ENCODE data around the gene PCNT.

- TF ChIP-seq, protein P1, sequence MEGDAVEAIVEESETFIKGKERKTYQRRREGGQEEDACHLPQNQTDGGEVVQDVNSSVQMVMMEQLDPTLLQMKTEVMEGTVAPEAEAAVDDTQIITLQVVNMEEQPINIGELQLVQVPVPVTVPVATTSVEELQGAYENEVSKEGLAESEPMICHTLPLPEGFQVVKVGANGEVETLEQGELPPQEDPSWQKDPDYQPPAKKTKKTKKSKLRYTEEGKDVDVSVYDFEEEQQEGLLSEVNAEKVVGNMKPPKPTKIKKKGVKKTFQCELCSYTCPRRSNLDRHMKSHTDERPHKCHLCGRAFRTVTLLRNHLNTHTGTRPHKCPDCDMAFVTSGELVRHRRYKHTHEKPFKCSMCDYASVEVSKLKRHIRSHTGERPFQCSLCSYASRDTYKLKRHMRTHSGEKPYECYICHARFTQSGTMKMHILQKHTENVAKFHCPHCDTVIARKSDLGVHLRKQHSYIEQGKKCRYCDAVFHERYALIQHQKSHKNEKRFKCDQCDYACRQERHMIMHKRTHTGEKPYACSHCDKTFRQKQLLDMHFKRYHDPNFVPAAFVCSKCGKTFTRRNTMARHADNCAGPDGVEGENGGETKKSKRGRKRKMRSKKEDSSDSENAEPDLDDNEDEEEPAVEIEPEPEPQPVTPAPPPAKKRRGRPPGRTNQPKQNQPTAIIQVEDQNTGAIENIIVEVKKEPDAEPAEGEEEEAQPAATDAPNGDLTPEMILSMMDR (IDR thresholded peaks at IDR 0.05), result no peak
- TF ChIP-seq ETV6 (CRISPR knock-in tag; IDR thresholded peaks at IDR 0.05) (no peak), USF2 (CRISPR knock-in tag; IDR thresholded peaks at IDR 0.05) (no peak), CREM (CRISPR knock-in tag; IDR thresholded peaks at IDR 0.05) (no peak), NFYB (CRISPR knock-in tag; conservative IDR thresholded peaks at IDR 0.05; ENCODE audit: low read depth) (no peak), AFF4 (CRISPR knock-in tag; IDR thresholded peaks at IDR 0.05; ENCODE audit: borderline replicate concordance) (no peak), SP1 (CRISPR knock-in tag; conservative IDR thresholded peaks at IDR 0.05) (no peak), JAZF1 (CRISPR knock-in tag; IDR thresholded peaks at IDR 0.05) (no peak), ESRRA (CRISPR knock-in tag; IDR thresholded peaks at IDR 0.05; ENCODE audit: borderline replicate concordance) (no peak), ZNF281 (CRISPR knock-in tag; IDR thresholded peaks at IDR 0.05) (no peak)
- TF ChIP-seq, protein P2, sequence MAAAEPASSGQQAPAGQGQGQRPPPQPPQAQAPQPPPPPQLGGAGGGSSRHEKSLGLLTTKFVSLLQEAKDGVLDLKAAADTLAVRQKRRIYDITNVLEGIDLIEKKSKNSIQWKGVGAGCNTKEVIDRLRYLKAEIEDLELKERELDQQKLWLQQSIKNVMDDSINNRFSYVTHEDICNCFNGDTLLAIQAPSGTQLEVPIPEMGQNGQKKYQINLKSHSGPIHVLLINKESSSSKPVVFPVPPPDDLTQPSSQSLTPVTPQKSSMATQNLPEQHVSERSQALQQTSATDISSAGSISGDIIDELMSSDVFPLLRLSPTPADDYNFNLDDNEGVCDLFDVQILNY (CRISPR knock-in tag; IDR thresholded peaks at IDR 0.05), result no peak
- TF ChIP-seq, protein P3, sequence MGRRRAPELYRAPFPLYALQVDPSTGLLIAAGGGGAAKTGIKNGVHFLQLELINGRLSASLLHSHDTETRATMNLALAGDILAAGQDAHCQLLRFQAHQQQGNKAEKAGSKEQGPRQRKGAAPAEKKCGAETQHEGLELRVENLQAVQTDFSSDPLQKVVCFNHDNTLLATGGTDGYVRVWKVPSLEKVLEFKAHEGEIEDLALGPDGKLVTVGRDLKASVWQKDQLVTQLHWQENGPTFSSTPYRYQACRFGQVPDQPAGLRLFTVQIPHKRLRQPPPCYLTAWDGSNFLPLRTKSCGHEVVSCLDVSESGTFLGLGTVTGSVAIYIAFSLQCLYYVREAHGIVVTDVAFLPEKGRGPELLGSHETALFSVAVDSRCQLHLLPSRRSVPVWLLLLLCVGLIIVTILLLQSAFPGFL (CRISPR knock-in tag; IDR thresholded peaks at IDR 0.05; ENCODE audit: borderline replicate concordance), result no peak
- TF ChIP-seq, protein P4, sequence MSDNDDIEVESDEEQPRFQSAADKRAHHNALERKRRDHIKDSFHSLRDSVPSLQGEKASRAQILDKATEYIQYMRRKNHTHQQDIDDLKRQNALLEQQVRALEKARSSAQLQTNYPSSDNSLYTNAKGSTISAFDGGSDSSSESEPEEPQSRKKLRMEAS (CRISPR knock-in tag; IDR thresholded peaks at IDR 0.05), result no peak
These were observed 55.7 kb downstream of the PCNT start for GRCh38 chr21:46379691-46380090.
